ENCODE measurements around the gene LRSAM1.

GRCh38 chr9:127543221-127543620, 91.9 kb downstream of the LRSAM1 start:
- no peak for TF ChIP-seq POLR2A (IDR thresholded peaks at IDR 0.05)
- TF ChIP-seq, protein P1, sequence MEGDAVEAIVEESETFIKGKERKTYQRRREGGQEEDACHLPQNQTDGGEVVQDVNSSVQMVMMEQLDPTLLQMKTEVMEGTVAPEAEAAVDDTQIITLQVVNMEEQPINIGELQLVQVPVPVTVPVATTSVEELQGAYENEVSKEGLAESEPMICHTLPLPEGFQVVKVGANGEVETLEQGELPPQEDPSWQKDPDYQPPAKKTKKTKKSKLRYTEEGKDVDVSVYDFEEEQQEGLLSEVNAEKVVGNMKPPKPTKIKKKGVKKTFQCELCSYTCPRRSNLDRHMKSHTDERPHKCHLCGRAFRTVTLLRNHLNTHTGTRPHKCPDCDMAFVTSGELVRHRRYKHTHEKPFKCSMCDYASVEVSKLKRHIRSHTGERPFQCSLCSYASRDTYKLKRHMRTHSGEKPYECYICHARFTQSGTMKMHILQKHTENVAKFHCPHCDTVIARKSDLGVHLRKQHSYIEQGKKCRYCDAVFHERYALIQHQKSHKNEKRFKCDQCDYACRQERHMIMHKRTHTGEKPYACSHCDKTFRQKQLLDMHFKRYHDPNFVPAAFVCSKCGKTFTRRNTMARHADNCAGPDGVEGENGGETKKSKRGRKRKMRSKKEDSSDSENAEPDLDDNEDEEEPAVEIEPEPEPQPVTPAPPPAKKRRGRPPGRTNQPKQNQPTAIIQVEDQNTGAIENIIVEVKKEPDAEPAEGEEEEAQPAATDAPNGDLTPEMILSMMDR (IDR thresholded peaks at IDR 0.05), result no peak

Data from testis (tissue), 2 donors.